Esophagus squamous epithelium (tissue), 4 donors: ENCODE results near the gene GUK1.

Experiments
- POLR2A ChIP-seq, 4 donors: fragments of 450-650 bp; IDR thresholded peaks; one replicate each; pipeline ENCODE4 v1.6.1; 2017; ENCODE audit warnings: antibody characterized with exemption in 4 of 4, mild to moderate bottlenecking in 4 of 4, moderate library complexity in 3 of 4
- TF ChIP-seq, protein P1 (sequence below), 6 experiments: fragments of 450-650 bp in 4 of 6; fragments of 200-600 bp in 2 of 6; sonication (generic) in 2 of 6; IDR thresholded peaks; one replicate each; pipeline ENCODE4 v1.5.1; 2016 to 2019; ENCODE audit warnings: antibody characterized with exemption in 6 of 6, mild to moderate bottlenecking in 4 of 6, moderate library complexity in 4 of 6

DNA sequence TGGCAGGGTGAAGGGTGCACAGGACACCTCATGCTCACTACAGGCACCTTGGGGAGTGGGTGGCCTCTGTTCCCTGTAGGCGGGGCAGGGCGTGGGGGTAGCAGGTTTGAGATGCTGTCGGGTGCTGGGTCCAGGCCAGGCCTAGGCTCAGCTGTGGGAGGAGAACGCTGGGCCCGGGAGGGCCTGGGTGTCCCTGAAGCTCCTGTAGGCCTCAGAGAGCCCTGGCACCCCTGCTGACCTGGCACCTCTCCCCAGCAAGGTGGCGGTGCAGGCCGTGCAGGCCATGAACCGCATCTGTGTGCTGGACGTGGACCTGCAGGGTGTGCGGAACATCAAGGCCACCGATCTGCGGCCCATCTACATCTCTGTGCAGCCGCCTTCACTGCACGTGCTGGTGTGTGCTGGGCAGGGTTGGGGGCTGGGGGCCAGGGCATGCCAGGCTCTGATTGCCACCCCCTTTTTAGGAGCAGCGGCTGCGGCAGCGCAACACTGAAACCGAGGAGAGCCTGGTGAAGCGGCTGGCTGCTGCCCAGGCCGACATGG, 7.1 kb downstream of the GUK1 start:
- TF ChIP-seq, protein P1, sequence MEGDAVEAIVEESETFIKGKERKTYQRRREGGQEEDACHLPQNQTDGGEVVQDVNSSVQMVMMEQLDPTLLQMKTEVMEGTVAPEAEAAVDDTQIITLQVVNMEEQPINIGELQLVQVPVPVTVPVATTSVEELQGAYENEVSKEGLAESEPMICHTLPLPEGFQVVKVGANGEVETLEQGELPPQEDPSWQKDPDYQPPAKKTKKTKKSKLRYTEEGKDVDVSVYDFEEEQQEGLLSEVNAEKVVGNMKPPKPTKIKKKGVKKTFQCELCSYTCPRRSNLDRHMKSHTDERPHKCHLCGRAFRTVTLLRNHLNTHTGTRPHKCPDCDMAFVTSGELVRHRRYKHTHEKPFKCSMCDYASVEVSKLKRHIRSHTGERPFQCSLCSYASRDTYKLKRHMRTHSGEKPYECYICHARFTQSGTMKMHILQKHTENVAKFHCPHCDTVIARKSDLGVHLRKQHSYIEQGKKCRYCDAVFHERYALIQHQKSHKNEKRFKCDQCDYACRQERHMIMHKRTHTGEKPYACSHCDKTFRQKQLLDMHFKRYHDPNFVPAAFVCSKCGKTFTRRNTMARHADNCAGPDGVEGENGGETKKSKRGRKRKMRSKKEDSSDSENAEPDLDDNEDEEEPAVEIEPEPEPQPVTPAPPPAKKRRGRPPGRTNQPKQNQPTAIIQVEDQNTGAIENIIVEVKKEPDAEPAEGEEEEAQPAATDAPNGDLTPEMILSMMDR (IDR thresholded peaks at IDR 0.05) = no peak
- no peak for TF ChIP-seq POLR2A (IDR thresholded peaks at IDR 0.05)
